ENCODE results near the gene CNTD1.

CNTD1 gene

GRCh38 chr17:42803074-42803883 lies 4.6 kb downstream of the CNTD1 start:
- no peak for DNase-seq (ENCODE audit: low read depth in 2 of 2)

- DNase-seq (ENCODE audit: low read depth in 2 of 2): no peak
These were observed 6.3 kb downstream of the CNTD1 start for GRCh38 chr17:42804918-42805367.

DNA sequence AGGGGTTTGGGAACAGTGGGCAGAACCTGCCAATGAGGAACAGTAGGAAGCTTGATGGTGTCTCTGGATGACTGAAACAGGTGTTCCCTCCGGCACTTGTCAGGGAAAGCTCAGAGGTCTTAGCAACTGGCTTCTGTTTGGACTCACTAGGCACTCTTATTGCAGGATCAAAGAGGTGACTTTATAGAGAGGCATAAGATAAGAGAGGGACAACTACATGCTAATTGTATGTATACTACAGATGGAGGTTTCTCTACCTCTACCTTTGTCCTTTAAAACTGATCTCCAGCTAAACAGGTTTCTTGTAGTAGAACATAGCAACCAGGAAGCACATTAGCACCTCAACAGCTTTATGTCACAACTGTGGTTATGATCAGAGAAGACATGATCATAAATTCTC lies 7.6 kb downstream of the CNTD1 start:
- no peak for DNase-seq (ENCODE audit: low read depth in 2 of 2)

DNA sequence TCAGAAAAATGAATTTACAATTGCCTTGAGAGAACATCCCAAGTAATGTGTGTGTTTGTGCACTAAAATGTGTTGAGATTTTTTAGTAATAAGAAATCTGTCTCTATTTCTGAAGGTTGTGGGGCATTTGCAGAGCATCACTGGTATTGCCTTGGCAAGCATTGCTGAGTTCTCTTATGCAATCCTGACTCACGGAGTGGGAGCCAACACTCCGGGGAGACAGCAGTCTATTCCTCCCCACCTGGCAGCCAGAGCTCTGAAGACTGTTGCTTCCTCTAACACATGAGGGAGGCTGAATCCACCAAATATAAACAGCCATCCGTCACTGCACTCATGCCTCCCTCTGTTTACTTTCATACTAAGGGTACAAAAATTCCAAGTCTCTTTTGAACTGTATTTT lies 10.6 kb downstream of the CNTD1 start:
- no peak for DNase-seq (ENCODE audit: low read depth in 2 of 2)

DNA sequence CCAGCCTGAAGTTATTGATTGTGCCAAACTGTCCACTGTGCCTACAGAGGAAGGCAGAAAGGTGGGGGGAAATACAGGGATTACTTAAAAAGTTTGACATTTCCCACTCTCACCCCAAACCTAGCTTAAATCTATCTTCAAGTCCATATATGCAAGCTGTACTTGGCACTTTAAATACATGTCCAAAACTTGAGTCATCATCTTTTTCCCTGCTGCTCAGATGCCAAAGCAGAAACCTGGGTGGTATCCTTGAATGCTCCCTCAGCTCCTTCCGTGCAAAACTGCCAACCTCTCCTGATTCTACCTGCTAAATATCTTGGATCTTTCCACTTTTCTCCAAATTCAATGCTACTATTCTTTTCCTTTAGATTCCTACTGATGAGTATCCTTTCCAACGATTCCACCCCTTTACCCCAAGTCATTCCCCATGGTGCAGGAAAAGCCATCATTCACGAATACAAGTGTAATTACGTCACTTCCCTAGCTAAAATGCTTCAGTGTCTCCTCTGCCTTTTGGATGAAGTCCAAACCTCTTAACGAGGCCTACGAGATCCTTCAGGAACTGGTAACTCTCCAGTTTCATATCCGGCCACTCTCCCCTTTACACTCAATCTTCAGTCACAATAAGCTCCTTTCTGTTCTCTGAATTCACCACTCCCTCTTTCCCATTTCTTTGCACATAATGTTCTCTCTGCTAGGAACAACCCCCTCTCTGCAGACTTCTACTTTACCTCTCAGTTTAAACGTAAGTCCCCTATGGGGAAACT lies 16.2 kb downstream of the CNTD1 start:
- no peak for DNase-seq (ENCODE audit: low read depth in 2 of 2)

DNA sequence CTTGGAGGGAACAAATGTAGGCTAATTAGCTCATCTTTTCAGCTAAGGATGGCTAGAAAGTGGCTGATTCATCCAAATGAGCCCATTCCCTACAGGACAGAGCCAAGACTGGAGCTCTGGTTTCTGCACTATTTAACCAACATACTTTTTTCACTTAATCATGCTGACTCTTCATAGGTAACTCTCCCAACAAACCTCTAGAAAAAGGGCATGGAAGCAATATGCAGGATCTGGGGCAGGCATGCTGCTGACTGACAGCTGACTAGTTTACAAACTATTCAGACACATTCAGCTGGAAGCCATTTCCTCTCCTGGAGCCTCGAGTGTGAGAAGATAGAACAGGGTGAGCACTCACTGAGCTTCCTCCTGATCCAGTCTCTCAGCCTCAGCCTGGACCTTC lies 19.2 kb downstream of the CNTD1 start:
- no peak for DNase-seq (ENCODE audit: low read depth in 2 of 2)

DNA sequence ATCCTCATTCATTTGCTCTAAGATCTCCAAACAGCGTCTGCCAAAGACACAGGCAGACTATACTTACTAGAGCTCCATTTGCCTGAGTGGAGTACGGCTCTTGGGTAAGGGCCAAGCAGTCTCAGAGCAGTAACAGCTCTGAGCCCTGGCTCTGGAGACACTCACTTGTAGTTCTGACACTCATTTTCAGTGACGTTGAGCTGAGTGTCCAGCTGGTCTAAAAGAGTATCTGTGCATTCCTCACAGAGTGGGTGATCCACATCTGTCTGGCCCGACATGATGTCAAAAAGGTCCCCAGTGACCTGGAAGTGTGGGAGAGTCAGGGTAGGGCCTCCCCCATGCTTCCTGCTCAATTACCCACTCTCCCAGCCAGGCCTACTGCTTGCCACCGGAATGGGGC lies 19.7 kb downstream of the CNTD1 start:
- no peak for DNase-seq (ENCODE audit: low read depth in 2 of 2)

DNA sequence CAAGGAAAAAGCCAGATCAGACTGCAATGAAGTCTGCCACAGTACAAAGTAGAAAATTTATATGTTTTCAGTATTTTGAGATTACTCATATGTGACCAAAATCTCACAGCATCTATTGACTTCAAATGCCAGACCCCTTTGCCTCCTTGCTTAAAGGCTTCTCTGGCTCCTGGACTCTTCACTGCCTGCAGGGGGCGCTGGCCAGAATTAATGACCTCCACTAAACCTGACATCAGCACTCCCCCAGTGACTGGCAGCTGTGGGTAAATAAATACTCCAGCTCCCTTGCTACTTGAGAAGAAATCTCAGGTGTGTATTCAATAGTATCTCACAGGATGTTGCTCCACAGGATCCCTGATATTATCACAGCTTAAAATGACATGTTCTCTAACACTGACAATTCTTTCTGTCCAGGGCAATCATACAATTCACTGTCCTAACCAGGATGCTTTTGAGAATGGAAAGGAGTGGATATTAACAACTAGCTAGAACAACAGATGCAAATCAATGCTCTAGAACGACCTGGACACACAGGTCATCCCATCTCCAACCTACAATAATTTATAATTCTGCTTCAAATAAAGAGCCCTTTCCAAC lies 21.4 kb downstream of the CNTD1 start:
- DNase-seq (ENCODE audit: low read depth in 2 of 2): peak; percentile 44 to 47

DNA sequence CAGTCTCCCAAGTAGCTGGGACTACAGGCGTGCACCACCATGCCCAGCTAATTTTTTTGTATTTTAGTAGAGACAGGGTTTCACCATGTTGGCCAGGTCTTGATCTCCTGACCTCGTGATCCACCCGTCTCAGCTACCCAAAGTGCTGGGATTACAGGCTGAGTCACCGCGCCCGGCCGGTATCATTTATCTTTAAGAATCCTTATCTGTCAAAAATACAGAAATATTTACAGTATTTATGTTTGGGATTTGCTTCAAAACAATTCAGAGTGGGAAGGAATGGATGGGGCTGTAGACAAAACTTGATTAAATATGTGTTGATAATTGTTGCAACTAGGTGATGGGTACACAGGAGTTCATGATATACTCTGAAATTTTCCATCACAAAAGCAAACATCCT lies 22.5 kb downstream of the CNTD1 start:
- no peak for DNase-seq (ENCODE audit: low read depth in 2 of 2)

DNA sequence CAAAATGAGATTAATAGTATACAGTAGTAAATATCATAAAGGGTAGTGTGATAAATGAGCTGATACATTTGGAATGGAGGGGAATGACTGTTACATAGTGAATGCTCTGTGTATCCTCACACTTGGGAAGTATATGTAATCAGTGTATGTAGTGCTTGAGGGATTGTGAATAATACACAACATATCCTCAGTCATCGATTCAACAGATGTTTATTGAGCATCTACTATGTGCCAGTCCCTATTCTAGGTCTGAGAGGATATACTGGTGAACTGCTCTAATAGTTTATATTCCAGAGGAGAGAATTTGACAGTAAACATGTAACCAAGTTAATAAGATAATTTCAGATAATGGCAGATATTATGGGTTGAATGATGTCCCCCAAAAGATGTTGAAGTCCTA lies 28.8 kb downstream of the CNTD1 start:
- no peak for DNase-seq (ENCODE audit: low read depth in 2 of 2)

GRCh38 chr17:42830971-42831370 lies 32.3 kb downstream of the CNTD1 start:
- no peak for DNase-seq (ENCODE audit: low read depth in 2 of 2)

GRCh38 chr17:42832213-42832933 lies 33.7 kb downstream of the CNTD1 start:
- no peak for DNase-seq (ENCODE audit: low read depth in 2 of 2)

GRCh38 chr17:42832934-42833766 lies 34.5 kb downstream of the CNTD1 start, which contains the start of gene PSME3:
PSME3 (plus strand) TSS chr17:42833397; CDS start chr17:42833632, 235 bp downstream.
- peak; percentile 85 to 88 for DNase-seq (ENCODE audit: low read depth in 2 of 2)

DNA sequence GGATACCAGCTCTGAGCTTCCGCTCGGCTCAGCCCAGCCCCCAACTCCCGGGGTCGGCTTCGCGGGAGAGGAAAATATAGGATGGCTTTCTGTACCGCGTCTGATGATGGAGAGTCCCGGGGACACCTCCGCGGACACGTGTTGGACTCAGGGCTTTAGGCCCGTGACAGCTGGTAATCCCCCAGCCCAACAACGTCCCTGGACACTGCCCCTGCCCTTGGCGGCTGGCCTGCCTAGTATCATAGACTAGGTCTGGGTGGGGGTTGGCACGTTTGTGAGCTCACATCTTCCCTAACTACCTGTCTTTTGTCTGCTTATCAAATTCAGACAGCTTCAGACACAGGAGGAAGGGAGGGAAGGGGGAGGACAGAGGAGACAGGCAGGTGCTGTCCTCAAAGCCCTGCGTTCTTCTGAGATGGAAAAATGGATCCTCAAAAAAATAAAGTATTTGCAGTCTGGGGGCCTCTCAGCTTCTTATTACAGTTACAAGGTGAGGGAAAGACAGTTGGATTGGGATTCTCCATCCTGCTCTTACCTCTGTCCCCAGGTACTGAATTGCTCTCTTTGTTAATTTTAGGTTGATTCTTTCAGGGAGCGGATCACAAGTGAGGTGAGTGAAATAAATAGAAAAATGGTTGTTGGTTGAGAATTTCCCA lies 35.2 kb downstream of the CNTD1 start:
- DNase-seq (ENCODE audit: low read depth in 2 of 2): no peak

DNA sequence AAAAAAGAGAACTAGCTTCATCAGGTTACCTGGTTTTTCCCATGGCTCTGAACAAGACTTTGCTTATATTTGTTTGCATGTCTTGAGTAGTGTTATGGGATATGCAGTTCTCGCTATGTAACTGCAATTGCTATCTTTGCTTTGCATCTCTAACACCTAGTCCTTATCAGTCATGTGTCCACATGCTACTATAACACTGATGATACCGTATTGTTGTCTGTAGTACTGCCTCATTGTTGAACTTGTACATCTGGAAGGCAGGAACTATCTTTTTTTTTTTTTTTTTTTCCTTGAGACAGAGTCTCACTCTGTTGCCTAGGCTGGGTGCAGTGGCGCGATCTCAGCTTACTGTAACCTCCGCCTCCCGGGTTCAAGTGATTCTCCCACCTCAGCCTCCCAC lies 37.1 kb downstream of the CNTD1 start:
- DNase-seq (ENCODE audit: low read depth in 2 of 2): no peak

- DNase-seq (ENCODE audit: low read depth in 2 of 2): no peak
These were observed 43.5 kb downstream of the CNTD1 start for GRCh38 chr17:42841975-42842685.

GRCh38 chr17:42843358-42843934 lies 44.8 kb downstream of the CNTD1 start:
- no peak for DNase-seq (ENCODE audit: low read depth in 2 of 2)

DNA sequence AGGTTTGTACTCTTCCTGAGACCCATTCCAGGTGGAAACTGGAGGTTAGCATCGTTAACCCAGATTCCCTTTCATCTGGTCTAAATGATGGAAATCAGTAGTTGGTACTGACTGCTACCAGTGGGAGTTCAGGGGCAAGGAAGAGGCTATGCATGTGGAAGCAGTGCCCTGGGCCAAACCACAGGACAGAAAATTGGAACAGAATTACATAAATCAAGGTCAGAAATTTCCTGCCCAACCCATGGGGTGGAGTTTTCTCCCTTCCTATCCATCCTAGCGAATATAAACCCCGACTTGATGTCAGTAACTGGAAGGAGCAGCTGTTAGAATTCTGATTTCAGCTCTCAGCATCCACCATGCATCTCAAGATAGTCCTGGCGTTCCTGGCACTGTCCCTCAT lies 45.6 kb downstream of the CNTD1 start, which contains the start of gene AOC2:
Gene AOC2 (plus strand): TSS at position 310 of the 400 bp plus-strand sequence. CDS start 47 bp downstream, at position 357.
- no peak for DNase-seq (ENCODE audit: low read depth in 2 of 2)

Data from stimulated activated CD8-positive, alpha-beta memory T cell treated with anti-CD3 and anti-CD28 coated beads, Interleukin-15, amount 100 ng/mL, for 48 hours (primary cell).